Erythroblast (primary cell): ENCODE measurements around the gene ADAMTS7.

Source experiments
- GATA1 ChIP-seq: IDR thresholded peaks from 2 replicates; pipeline ENCODE4 v1.6.1; 2011; ENCODE audit warnings: low read depth, mild to moderate bottlenecking, control low read depth, low read length, moderate library complexity
- POLR2A ChIP-seq: IDR thresholded peaks from 2 replicates; pipeline ENCODE4 v1.6.1; 2011; ENCODE audit warnings: mild to moderate bottlenecking, low read length

- TF ChIP-seq POLR2A (no peak), GATA1 (no peak)
Measured at GRCh38 chr15:78772738-78773137, 38.5 kb downstream of the ADAMTS7 start.
